ENCODE data around the gene UHMK1.
"Not testable (repeated sequence)": the region's sequence is repeated elsewhere in the genome, so short reads cannot be mapped to it uniquely, and the experiment has no call there.

UHMK1 gene, protein sequence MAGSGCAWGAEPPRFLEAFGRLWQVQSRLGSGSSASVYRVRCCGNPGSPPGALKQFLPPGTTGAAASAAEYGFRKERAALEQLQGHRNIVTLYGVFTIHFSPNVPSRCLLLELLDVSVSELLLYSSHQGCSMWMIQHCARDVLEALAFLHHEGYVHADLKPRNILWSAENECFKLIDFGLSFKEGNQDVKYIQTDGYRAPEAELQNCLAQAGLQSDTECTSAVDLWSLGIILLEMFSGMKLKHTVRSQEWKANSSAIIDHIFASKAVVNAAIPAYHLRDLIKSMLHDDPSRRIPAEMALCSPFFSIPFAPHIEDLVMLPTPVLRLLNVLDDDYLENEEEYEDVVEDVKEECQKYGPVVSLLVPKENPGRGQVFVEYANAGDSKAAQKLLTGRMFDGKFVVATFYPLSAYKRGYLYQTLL

DNA sequence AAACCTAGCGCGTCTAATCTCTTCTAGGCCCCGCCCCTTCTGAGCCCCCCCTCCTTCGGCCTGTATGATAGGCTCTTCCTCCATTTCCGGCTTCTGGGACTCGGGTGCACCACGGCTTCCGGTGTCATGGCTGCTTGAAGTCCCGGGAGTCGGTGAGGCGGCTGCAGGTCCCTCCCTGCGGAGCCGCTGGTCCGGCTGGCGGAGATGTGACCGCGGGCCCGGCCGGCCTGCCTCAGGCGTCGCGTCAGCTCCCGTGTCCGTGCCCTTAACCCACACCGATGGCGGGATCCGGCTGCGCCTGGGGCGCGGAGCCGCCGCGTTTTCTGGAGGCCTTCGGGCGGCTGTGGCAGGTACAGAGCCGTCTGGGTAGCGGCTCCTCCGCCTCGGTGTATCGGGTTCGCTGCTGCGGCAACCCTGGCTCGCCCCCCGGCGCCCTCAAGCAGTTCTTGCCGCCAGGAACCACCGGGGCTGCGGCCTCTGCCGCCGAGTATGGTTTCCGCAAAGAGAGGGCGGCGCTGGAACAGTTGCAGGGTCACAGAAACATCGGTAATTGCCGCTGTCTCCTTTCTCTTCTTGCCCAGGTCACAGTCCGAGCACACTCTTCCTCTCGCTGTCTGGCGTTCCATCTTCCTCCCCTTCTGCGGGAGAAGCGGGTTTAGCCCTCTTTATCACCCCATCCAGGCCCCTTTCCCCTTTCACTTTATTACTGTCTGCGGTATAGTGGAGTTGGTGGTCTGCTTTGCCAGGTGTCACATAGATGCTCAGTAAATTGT is at the start of gene UHMK1:
Gene UHMK1 (plus strand): TSS at position 96 of the 773 bp plus-strand sequence. CDS start 183 bp downstream, at position 279.
- peak; percentile 73 to 87 (median 84) for DNase-seq (ENCODE audit: low read depth in 3 of 3)

DNA sequence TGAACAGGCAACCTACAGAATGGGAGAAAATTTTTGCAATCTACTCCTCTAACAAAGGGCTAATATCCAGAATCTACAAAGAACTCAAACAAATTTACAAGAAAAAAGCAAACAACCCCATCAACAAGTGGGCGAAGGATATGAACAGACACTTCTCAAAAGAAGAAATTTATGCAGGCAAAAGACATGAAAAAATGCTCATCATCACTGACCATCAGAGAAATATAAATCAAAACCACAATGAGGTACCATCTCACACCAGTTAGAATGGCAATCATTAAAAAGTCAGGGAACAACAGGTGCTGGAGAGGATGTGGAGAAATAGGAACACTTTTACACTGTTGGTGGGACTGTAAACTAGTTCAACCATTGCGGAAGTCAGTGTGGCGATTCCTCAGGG is 43.3 kb upstream of the UHMK1 start:
- DNase-seq (ENCODE audit: low read depth in 3 of 3) = not testable (repeated sequence)

- DNase-seq (ENCODE audit: low read depth in 3 of 3) = no peak
Measured at GRCh38 chr1:162456323-162456722, 41.3 kb upstream of the UHMK1 start.

GRCh38 chr1:162458236-162458635 is 39.4 kb upstream of the UHMK1 start:
- no peak for DNase-seq (ENCODE audit: low read depth in 3 of 3)

DNA sequence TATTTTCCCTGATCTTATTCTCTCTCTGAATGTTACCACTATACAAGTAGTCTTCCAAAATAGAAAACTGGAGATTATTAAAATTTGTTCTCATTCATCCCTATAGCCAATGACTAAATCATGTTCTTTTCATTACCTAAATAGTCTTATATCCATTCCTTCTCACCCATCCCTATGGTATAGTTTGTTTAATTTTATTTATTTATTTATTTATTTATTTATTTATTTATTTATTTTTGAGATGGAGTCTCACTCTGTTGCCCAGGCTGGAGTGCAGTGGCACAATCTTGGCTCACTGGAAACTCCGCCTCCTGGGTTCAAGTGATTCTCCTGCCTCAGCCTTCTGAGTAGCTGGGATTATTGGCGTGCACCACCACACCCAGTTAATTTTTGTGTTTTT is 35.2 kb upstream of the UHMK1 start:
- not testable (repeated sequence) for DNase-seq (ENCODE audit: low read depth in 3 of 3)

DNA sequence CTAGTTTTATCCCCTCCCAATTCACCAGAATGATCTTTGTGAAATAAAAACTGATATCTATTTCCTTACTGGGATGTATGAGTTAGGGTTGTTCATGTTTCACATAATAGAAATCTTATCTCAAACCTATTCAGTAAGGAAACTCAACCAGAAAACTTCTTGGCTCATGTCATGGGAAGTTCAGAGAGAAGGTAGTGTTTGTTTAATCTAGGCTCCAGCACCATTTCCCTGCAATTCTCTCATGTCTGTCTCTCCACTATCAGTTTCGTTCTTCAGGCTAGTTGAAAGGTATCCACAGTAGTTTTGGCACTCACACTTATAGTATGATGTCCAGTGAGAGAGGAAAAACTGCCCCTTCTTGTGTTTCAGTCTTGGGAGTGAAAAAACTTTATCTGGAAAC is 34.6 kb upstream of the UHMK1 start:
- DNase-seq (ENCODE audit: low read depth in 3 of 3) = no peak

DNA sequence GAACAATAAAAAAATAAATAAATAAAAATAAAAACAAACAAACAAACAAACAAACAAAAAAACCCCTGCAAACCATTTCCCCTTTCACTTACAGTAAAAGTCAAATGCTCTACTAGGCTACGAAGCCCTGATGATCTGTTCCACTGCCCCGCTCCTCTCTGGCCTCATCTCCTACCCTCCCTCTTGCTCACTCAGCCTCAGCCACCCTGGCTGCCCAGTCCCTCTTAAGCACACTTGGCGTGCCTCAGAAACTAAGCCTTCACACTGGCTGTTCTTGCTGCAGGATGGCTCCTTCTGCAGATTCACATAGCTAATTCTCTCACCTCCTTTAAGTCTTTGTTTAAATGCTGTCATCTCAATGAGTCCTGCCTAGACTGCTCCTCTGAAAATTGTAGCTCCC is 30.8 kb upstream of the UHMK1 start:
- no peak for DNase-seq (ENCODE audit: low read depth in 3 of 3)

GRCh38 chr1:162470216-162470615 is 27.4 kb upstream of the UHMK1 start:
- DNase-seq (ENCODE audit: low read depth in 3 of 3) = no peak

- DNase-seq (ENCODE audit: low read depth in 3 of 3) = no peak
Measured at GRCh38 chr1:162471290-162471853, 26.2 kb upstream of the UHMK1 start.

GRCh38 chr1:162475089-162475488 is 22.5 kb upstream of the UHMK1 start:
- no peak for DNase-seq (ENCODE audit: low read depth in 3 of 3)

GRCh38 chr1:162475539-162476185 is 22.0 kb upstream of the UHMK1 start:
- no peak for DNase-seq (ENCODE audit: low read depth in 3 of 3)

DNA sequence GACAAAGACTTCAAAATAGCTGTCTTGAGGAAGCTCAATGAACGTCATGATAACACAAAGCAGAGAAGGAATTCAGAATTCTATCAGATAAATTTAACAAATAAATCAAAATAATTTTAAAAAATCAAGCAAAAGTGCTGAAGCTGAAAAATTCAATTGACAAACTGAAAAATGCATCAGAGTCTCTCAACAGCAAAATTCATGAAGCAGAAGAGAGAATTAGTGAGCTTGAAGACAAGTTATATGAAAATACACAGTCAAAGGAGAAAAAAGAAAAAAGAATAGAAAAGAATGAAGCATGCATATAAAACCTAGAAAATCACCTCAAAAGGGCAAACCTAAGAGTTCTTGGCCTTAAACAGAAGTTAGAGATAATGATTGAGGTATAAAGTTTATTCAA is 21.0 kb upstream of the UHMK1 start:
- no peak for DNase-seq (ENCODE audit: low read depth in 3 of 3)

GRCh38 chr1:162485236-162485635 is 12.4 kb upstream of the UHMK1 start:
- no peak for DNase-seq (ENCODE audit: low read depth in 3 of 3)

GRCh38 chr1:162487241-162487640 is 10.4 kb upstream of the UHMK1 start:
- no peak for DNase-seq (ENCODE audit: low read depth in 3 of 3)

DNA sequence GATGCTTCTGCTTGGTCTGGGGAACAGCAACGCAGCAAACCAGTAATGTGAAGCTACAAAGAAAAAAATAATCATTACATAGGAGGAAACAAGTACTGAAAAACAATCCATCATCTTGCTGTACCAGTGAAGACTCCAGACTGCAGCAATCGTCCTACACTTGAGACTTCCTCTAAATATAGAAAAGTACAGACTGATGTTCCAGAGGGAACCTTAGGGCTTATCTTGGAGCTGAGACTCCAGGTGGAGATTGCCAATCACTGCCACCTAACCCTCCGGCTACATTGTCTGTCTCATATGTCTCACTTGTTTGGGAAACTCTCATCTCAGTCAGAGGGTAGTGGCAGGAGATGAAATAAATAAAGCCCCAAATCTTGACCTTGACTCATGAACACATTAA is 9.4 kb upstream of the UHMK1 start:
- DNase-seq (ENCODE audit: low read depth in 3 of 3) = no peak

DNA sequence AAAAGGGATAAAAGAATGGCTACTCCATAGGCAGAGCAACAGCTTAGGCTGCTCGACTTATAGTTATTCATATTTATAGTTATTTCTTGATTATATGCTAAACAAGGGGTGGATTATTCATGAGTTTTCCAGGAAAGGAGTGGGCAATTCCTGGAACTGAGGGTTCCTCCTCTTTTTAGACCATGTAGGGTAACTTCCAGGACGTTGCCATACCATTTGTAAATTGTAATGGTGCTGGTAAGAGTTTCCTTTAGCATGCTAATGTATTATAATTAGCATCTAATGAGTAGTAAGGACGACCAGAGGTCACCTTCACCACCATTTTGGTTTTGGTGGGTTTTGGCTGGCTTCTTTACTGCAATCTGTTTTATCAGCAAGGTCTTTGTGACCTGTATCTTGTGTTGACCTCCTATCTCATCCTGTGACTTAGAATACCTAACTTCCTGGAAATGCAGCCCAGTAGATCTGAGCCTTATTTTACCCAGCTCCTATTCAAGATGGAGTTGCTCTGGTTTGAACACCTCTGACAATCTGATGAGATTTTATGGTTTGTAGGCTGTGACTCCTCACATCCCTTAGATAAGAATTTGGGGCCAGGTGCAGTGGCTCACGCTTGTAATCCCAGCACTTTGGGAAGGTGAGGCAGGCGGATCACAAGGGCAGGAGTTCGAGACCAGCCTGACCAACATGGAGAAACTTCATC is 1.9 kb upstream of the UHMK1 start:
- DNase-seq (ENCODE audit: low read depth in 3 of 3) = not testable (repeated sequence)

- no peak for DNase-seq (ENCODE audit: low read depth in 3 of 3)
Measured at GRCh38 chr1:162497104-162497722, 405 bp upstream of the UHMK1 start.

GRCh38 chr1:162498496-162498810 is 835 bp downstream of the UHMK1 start:
- DNase-seq (ENCODE audit: low read depth in 3 of 3) = no peak

- no peak for DNase-seq (ENCODE audit: low read depth in 3 of 3)
Measured at GRCh38 chr1:162500805-162501204, 3.2 kb downstream of the UHMK1 start.

GRCh38 chr1:162502077-162502476 is 4.5 kb downstream of the UHMK1 start:
- DNase-seq (ENCODE audit: low read depth in 3 of 3) = no peak

DNA sequence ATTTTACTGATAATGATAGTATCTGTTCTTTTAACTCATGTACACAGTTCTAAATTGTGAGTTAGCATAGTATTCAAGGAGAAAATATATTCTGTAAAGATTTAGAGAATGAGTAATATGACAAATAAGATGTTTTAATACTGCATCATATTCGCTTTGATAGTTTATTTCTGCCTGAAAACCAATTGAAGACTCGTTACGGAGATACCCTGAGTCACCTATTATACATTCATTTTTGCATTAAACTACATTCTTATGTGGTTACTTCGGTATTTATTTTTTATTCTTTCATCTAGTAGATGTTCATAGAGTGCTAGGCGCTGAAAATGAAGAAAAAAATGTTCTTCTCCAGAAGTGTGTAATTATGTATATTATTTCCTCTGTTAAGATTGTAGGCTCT is 5.3 kb downstream of the UHMK1 start:
- DNase-seq (ENCODE audit: low read depth in 3 of 3) = no peak

Measured in stimulated activated CD4-positive, alpha-beta T cell treated with anti-CD3 and anti-CD28 coated beads, TNF-alpha, amount 100 ng/mL, for 48 hours (primary cell).